Suprapubic skin (tissue), 3 donors: ENCODE data around the gene NCDN.

Experiments used
- CTCF ChIP-seq, 2 donors: fragments of 200-600 bp in 1 of 2; fragments of 450-650 bp in 1 of 2; sonication (generic) in 1 of 2; IDR thresholded peaks; one replicate each; pipeline ENCODE4 v1.5.1; 2016 to 2019; ENCODE audit warnings: antibody characterized with exemption in 2 of 2, mild to moderate bottlenecking in 1 of 2, moderate library complexity in 1 of 2
- EP300 ChIP-seq: sonication (generic); formaldehyde crosslinking; IDR thresholded peaks from one replicate; pipeline ENCODE4 v1.6.1; 2017; ENCODE audit warnings: antibody characterized with exemption

GRCh38 chr1:35586808-35587207 lies 29.2 kb downstream of the NCDN start:
- TF ChIP-seq CTCF (IDR thresholded peaks at IDR 0.05) (no peak), EP300 (no peak)
